Measurements from ENCODE around the gene PACS1.

Gene PACS1

GRCh38 chr11:66062408-66062807 lies 7.7 kb upstream of the PACS1 start:
- H4K20me1 ChIP-seq (ENCODE audit: insufficient read depth, low read length, poor library complexity, severe bottlenecking): peaks cover 10% of the 10 kb centered on the region
- peaks cover 31% of the 10 kb centered on the region; the same call in 1 of the 2 replicates for H3K79me2 ChIP-seq (ENCODE audit: insufficient read depth, low read length)
- no peak overlapping the region for H3K4me3 ChIP-seq (ENCODE audit: low read length, poor library complexity, severe bottlenecking)
- no peak overlapping the region for H3K9ac ChIP-seq (ENCODE audit: low read depth, low read length, poor library complexity, severe bottlenecking)
- no peaks in the 10 kb centered on the region for H3K4me1 ChIP-seq (ENCODE audit: insufficient read depth, low read length, poor library complexity, severe bottlenecking)
- no peaks in the 10 kb centered on the region for H3K9me2 ChIP-seq (replicated peaks; ENCODE audit: low read depth, low read length)
- H3K9me3 ChIP-seq (ENCODE audit: insufficient read depth, low read depth, low read length): no peaks in the 10 kb centered on the region
- H3F3A ChIP-seq (ENCODE audit: low read depth): no peaks in the 10 kb centered on the region
- peaks cover 91% of the 10 kb centered on the region for H3K36me3 ChIP-seq (ENCODE audit: insufficient read depth, low read length)
- no peak overlapping the region for H3K4me2 ChIP-seq (ENCODE audit: low read depth, low read length, poor library complexity, severe bottlenecking)
- TF ChIP-seq, protein P1, sequence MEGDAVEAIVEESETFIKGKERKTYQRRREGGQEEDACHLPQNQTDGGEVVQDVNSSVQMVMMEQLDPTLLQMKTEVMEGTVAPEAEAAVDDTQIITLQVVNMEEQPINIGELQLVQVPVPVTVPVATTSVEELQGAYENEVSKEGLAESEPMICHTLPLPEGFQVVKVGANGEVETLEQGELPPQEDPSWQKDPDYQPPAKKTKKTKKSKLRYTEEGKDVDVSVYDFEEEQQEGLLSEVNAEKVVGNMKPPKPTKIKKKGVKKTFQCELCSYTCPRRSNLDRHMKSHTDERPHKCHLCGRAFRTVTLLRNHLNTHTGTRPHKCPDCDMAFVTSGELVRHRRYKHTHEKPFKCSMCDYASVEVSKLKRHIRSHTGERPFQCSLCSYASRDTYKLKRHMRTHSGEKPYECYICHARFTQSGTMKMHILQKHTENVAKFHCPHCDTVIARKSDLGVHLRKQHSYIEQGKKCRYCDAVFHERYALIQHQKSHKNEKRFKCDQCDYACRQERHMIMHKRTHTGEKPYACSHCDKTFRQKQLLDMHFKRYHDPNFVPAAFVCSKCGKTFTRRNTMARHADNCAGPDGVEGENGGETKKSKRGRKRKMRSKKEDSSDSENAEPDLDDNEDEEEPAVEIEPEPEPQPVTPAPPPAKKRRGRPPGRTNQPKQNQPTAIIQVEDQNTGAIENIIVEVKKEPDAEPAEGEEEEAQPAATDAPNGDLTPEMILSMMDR (conservative IDR thresholded peaks at IDR 0.05; ENCODE audit: low read length): no peak
- no peak for TF ChIP-seq EZH2phosphoT487 (IDR thresholded peaks at IDR 0.05; ENCODE audit: borderline replicate concordance)
- H2AFZ ChIP-seq (ENCODE audit: low read length): no peak overlapping the region
- no peaks in the 10 kb centered on the region for H3K27me3 ChIP-seq (ENCODE audit: insufficient read depth, low read length, poor library complexity, severe bottlenecking)

DNA sequence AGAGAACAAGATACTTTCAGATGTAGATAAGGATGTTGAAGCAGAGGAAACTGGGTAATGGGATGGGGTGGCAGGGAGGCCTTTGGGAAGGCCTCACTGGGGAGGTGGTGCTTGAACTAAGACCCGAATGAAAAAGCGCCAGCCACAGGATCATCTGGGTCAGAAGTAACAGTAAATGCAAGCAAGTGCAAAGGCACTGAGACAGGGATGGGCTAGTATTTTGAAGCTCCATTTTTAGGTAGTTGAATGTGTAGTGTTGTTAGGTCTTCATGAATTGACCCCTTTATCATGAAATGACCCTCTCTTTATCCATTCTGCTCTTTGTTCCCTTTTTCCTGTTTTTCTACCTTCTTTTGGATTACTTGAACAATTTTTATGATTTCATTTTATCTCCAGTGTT lies 6.2 kb upstream of the PACS1 start:
- Histone ChIP-seq H3K79me2 (ENCODE audit: insufficient read depth, low read length) (peaks cover 31% of the 10 kb centered on the region; the same call in 1 of the 2 replicates), H3K9ac (ENCODE audit: low read depth, low read length, poor library complexity, severe bottlenecking) (no peak overlapping the region), H3K36me3 (ENCODE audit: insufficient read depth, low read length) (peaks cover 94% of the 10 kb centered on the region), H2AFZ (ENCODE audit: low read length) (no peak overlapping the region), H3F3A (ENCODE audit: low read depth) (peaks cover 6% of the 10 kb centered on the region), H3K4me3 (ENCODE audit: low read length, poor library complexity, severe bottlenecking) (no peak overlapping the region), H4K20me1 (ENCODE audit: insufficient read depth, low read length, poor library complexity, severe bottlenecking) (peaks cover 20% of the 10 kb centered on the region), H3K4me1 (ENCODE audit: insufficient read depth, low read length, poor library complexity, severe bottlenecking) (no peaks in the 10 kb centered on the region), H3K9me3 (ENCODE audit: insufficient read depth, low read depth, low read length) (no peaks in the 10 kb centered on the region), H3K4me2 (ENCODE audit: low read depth, low read length, poor library complexity, severe bottlenecking) (no peak overlapping the region), H3K9me2 (replicated peaks; ENCODE audit: low read depth, low read length) (no peaks in the 10 kb centered on the region), H3K27me3 (ENCODE audit: insufficient read depth, low read length, poor library complexity, severe bottlenecking) (no peaks in the 10 kb centered on the region)
- no peak for TF ChIP-seq EZH2phosphoT487 (IDR thresholded peaks at IDR 0.05; ENCODE audit: borderline replicate concordance)
- TF ChIP-seq, protein P1 (conservative IDR thresholded peaks at IDR 0.05; ENCODE audit: low read length): no peak

DNA sequence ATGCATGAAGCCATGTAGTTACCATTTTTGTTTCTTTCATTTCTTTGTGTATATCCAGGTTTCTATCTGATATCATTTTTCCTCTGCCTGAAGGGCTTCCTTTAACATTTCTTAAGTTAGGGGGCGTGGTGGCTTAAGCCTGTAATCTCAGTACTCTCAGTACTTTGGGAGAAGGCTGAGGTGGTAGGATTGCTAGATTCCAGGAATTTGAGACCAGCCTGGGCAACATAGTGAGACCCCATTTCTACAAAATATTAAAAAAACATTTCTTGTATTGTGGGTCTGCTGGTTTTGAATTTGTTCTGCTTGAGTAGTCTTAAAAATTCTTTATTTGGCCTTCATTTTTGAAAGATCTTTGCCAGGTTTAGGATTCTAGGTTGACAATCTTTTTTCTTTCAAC lies 5.5 kb upstream of the PACS1 start:
- no peak overlapping the region for H3K4me3 ChIP-seq (ENCODE audit: low read length, poor library complexity, severe bottlenecking)
- H3K9me2 ChIP-seq (replicated peaks; ENCODE audit: low read depth, low read length): no peaks in the 10 kb centered on the region
- no peak overlapping the region for H2AFZ ChIP-seq (ENCODE audit: low read length)
- no peaks in the 10 kb centered on the region for H3K9me3 ChIP-seq (ENCODE audit: insufficient read depth, low read depth, low read length)
- H3K4me2 ChIP-seq (ENCODE audit: low read depth, low read length, poor library complexity, severe bottlenecking): no peak overlapping the region
- H3K79me2 ChIP-seq (ENCODE audit: insufficient read depth, low read length): peaks cover 31% of the 10 kb centered on the region; the same call in 1 of the 2 replicates
- no peak overlapping the region for H3K9ac ChIP-seq (ENCODE audit: low read depth, low read length, poor library complexity, severe bottlenecking)
- TF ChIP-seq, protein P1 (conservative IDR thresholded peaks at IDR 0.05; ENCODE audit: low read length): no peak
- no peak for TF ChIP-seq EZH2phosphoT487 (IDR thresholded peaks at IDR 0.05; ENCODE audit: borderline replicate concordance)
- no peaks in the 10 kb centered on the region for H3K4me1 ChIP-seq (ENCODE audit: insufficient read depth, low read length, poor library complexity, severe bottlenecking)
- no peaks in the 10 kb centered on the region for H3K27me3 ChIP-seq (ENCODE audit: insufficient read depth, low read length, poor library complexity, severe bottlenecking)
- H3F3A ChIP-seq (ENCODE audit: low read depth): peaks cover 13% of the 10 kb centered on the region
- H4K20me1 ChIP-seq (ENCODE audit: insufficient read depth, low read length, poor library complexity, severe bottlenecking): peaks cover 20% of the 10 kb centered on the region
- H3K36me3 ChIP-seq (ENCODE audit: insufficient read depth, low read length): peaks cover 89% of the 10 kb centered on the region
